Right renal cortex interstitium (tissue), 3 donors: ENCODE results near the gene HTR3C. TPM values are rescaled to one million over a fixed set of nuclear protein-coding genes. Genes with fewer than 3 reads are reported as not detected.
"Not testable (repeated sequence)": the region's sequence is repeated elsewhere in the genome, so short reads cannot be mapped to it uniquely, and the experiment has no call there.

ENCODE experiments used
- DNase-seq, 3 donors: peaks; one replicate each; pipeline ENCODE4 v3.0.0-alpha.2; 2013; ENCODE audit warnings: low read depth in 3 of 3, low spot score in 2 of 3
- polyA plus RNA-seq, 3 donors: library from polyadenylated mRNA; unstranded; fragments of 120-200 nt; gene quantifications; one replicate each; pipeline ENCODE4 v1.2.1, GENCODE V29; 2013; ENCODE audit not compliant: insufficient read length in 3 of 3

Gene HTR3C
- polyA plus RNA-seq, 3 donors, result not detected

- no peak for DNase-seq
These were observed 23.4 kb upstream of the HTR3C start for GRCh38 chr3:184029443-184029842.

- no peak for DNase-seq
These were observed 22.3 kb upstream of the HTR3C start for GRCh38 chr3:184030536-184030935.

GRCh38 chr3:184031187-184031792 is 21.6 kb upstream of the HTR3C start, which contains the start of gene HTR3D:
TSS of gene HTR3D (plus strand) at chr3:184031742. CDS start at chr3:184031742, 0 bp downstream.
- no peak for DNase-seq

- DNase-seq, result no peak
These were observed 15.0 kb upstream of the HTR3C start for GRCh38 chr3:184037816-184038215.

GRCh38 chr3:184038307-184038706 is 14.5 kb upstream of the HTR3C start:
- not testable (repeated sequence) for DNase-seq

GRCh38 chr3:184039414-184039813 is 13.4 kb upstream of the HTR3C start:
- DNase-seq, result no peak

- DNase-seq, result no peak
These were observed 12.8 kb upstream of the HTR3C start for GRCh38 chr3:184040010-184040409.

- no peak for DNase-seq
These were observed 10.2 kb upstream of the HTR3C start for GRCh38 chr3:184042617-184043016.

GRCh38 chr3:184045995-184046394 is 6.9 kb upstream of the HTR3C start:
- DNase-seq, result no peak

- DNase-seq, result no peak
These were observed 2.5 kb upstream of the HTR3C start for GRCh38 chr3:184050217-184050847.

GRCh38 chr3:184058029-184058428 is 5.2 kb downstream of the HTR3C start:
- DNase-seq, result no peak

GRCh38 chr3:184059424-184059823 is 6.6 kb downstream of the HTR3C start:
- no peak for DNase-seq

- DNase-seq, result no peak
These were observed 9.8 kb downstream of the HTR3C start for GRCh38 chr3:184062637-184063036.

GRCh38 chr3:184066211-184066610 is 13.4 kb downstream of the HTR3C start:
- DNase-seq, result no peak

- no peak for DNase-seq
These were observed 14.8 kb downstream of the HTR3C start for GRCh38 chr3:184067573-184068055.

GRCh38 chr3:184068344-184068743 is 15.5 kb downstream of the HTR3C start:
- no peak for DNase-seq

GRCh38 chr3:184071142-184071541 is 18.3 kb downstream of the HTR3C start:
- DNase-seq, result not testable (repeated sequence)

- DNase-seq, result no peak
These were observed 20.8 kb downstream of the HTR3C start for GRCh38 chr3:184073621-184074020.

- no peak for DNase-seq
These were observed 23.1 kb downstream of the HTR3C start for GRCh38 chr3:184075901-184076300.

GRCh38 chr3:184077881-184078280 is 25.0 kb downstream of the HTR3C start:
- DNase-seq, result no peak

GRCh38 chr3:184078851-184079250 is 26.0 kb downstream of the HTR3C start:
- DNase-seq, result no peak

- DNase-seq, result no peak
These were observed 28.4 kb downstream of the HTR3C start for GRCh38 chr3:184081116-184081830.
